DND-41 (cell line): ENCODE data around the gene ABCB8.

Source experiments
- EZH2 ChIP-seq: IDR thresholded peaks from 3 replicates; pipeline ENCODE4 v1.6.1; 2012; ENCODE audit warnings: borderline replicate concordance, low read depth, mild to moderate bottlenecking, moderate library complexity, low read length, inconsistent platforms; ENCODE audit not compliant: severe bottlenecking
- TF ChIP-seq, protein P1 (sequence below): IDR thresholded peaks from 2 replicates; pipeline ENCODE4 v1.5.1; 2012; ENCODE audit warnings: borderline replicate concordance, low read length, moderate library complexity, mild to moderate bottlenecking; ENCODE audit not compliant: poor library complexity, severe bottlenecking; ENCODE audit errors: extremely low read depth

DNA sequence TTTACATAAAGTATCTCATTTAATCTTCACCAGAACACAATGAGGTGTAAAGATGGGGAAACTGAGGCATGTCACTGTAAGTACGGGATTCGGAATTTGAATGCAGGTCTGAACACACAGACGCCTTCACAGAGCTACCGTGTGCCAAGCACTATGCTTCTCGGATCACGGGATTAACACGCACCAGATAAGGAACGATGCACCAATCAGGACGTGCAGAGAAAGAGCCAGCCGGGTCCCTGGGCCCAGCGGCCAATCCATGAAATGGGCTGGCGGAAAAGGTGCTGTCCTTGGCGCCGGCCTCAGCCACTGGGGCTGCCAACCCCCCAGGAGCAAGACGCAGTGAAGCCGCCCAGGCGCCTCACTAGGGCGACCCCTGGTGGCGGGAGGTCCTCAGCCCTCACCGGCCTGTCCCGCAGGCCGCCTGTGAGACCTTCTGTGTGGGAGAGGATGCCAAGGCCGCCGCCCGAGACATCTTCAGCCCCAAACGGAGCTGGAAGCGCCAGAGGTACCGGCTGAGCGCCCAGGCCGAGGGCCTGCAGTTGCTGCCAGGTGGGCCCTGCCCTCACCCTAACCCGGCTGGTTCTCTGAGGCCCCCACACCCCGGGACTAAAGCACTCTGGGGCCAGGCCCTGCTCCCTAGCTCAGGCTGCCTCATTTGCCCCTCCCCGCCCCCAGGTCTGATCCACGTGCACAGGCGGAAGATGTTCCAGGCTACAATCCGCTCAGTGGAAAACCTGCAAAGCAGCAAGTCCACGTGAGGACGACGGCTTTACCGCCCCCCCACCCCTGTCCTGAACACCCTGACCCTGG is 19.5 kb upstream of the ABCB8 start:
- TF ChIP-seq, protein P1, sequence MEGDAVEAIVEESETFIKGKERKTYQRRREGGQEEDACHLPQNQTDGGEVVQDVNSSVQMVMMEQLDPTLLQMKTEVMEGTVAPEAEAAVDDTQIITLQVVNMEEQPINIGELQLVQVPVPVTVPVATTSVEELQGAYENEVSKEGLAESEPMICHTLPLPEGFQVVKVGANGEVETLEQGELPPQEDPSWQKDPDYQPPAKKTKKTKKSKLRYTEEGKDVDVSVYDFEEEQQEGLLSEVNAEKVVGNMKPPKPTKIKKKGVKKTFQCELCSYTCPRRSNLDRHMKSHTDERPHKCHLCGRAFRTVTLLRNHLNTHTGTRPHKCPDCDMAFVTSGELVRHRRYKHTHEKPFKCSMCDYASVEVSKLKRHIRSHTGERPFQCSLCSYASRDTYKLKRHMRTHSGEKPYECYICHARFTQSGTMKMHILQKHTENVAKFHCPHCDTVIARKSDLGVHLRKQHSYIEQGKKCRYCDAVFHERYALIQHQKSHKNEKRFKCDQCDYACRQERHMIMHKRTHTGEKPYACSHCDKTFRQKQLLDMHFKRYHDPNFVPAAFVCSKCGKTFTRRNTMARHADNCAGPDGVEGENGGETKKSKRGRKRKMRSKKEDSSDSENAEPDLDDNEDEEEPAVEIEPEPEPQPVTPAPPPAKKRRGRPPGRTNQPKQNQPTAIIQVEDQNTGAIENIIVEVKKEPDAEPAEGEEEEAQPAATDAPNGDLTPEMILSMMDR = peak; percentile 90
- no peak for TF ChIP-seq EZH2
